A549 (cell line): ENCODE data around the gene LAMA2. TPM values are rescaled to one million over a fixed set of nuclear protein-coding genes. Genes with fewer than 3 reads are reported as not detected.

Experiments used
- ATAC-seq, 2 experiments: fragments of 200-7000 bp in 1 of 2; fragments of >200 bp in 1 of 2; cut with Nextera tagmentation in 1 of 2; cut with Tn5 transposase in 1 of 2; 3 replicates each; pipeline versions ENCODE4 v1.8.0 to v1.9.1; 2018 to 2020; ENCODE audit warnings: mild to moderate bottlenecking in 1 of 2, moderate library complexity in 1 of 2
- CTCF ChIA-PET: fragments of 300-600 bp; sonication (Branson Sonifier 250); formaldehyde crosslinking; extraction: SDS; loops from one replicate; lab custom pipeline; 2021; ENCODE audit warnings: antibody characterized with exemption, inconsistent platforms; lab: Yijun Ruan, JAX
- POLR2A ChIA-PET: fragments of 350-600 bp; formaldehyde crosslinking; extraction: SDS; loops from one replicate; lab custom pipeline; 2021; ENCODE audit warnings: antibody characterized with exemption, inconsistent platforms; lab: Yijun Ruan, JAX
- DNase-seq, 2 experiments: peaks; one replicate each; pipeline versions ENCODE4 v3.0.0 to v3.0.0-alpha.2; 2011 to 2016; ENCODE audit warnings: low read depth in 1 of 2, low spot score in 1 of 2
- FAIRE-seq: peaks from 2 replicates; lab custom pipeline; 2011; peaks lifted over from hg19 to GRCh38; lab: Jason Lieb, UNC
- H3K27ac ChIP-seq, 2 experiments: fragments of >200 bp; sonication (Bioruptor Twin); formaldehyde crosslinking; 3 replicates each; pipeline ENCODE4 v1.5.1; 2016 to 2017
- H3K4me1 ChIP-seq: fragments of >200 bp; sonication (Bioruptor Twin); formaldehyde crosslinking; 3 replicates; pipeline ENCODE4 v1.6.1; 2016
- H3K4me2 ChIP-seq: fragments of >200 bp; sonication (Bioruptor Twin); formaldehyde crosslinking; 3 replicates; pipeline ENCODE4 v1.6.1; 2016
- H3K4me3 ChIP-seq: fragments of >200 bp; sonication (Bioruptor Twin); formaldehyde crosslinking; 3 replicates; pipeline ENCODE4 v1.5.1; 2016
- H3K9me3 ChIP-seq: fragments of >200 bp; sonication (Bioruptor Twin); formaldehyde crosslinking; 3 replicates; pipeline ENCODE4 v1.6.1; 2016
- CBX2 ChIP-seq: fragments of 200-600 bp; sonication (generic); IDR thresholded peaks from 2 replicates; pipeline ENCODE4 v1.6.1; 2016; ENCODE audit warnings: low read depth, mild to moderate bottlenecking, borderline replicate concordance
- EHF ChIP-seq: fragments of 250-450 bp; sonication (Bioruptor Pico); IDR thresholded peaks from 2 replicates; pipeline ENCODE4 v1.5.0; 2020; ENCODE audit warnings: mild to moderate bottlenecking
- FOSB ChIP-seq: fragments of 250-450 bp; sonication (Bioruptor Pico); IDR thresholded peaks from 2 replicates; pipeline ENCODE4 v1.5.0; 2020; ENCODE audit warnings: mild to moderate bottlenecking, moderate library complexity
- FOSL2 ChIP-seq, 2 experiments: fragments of 450-650 bp in 1 of 2; fragments of >200 bp in 1 of 2; sonication (Bioruptor Twin) in 1 of 2; formaldehyde crosslinking; IDR thresholded peaks; 2 replicates each; pipeline versions ENCODE4 v1.5.0 to v1.6.1; 2016 to 2020; ENCODE audit warnings: mild to moderate bottlenecking in 1 of 2, moderate library complexity in 1 of 2
- FOXS1 ChIP-seq: fragments of 250-450 bp; sonication (Bioruptor Pico); IDR thresholded peaks from 2 replicates; pipeline ENCODE4 v1.5.0; 2020; ENCODE audit warnings: mild to moderate bottlenecking, moderate library complexity
- GATA3 ChIP-seq: IDR thresholded peaks from 2 replicates; pipeline ENCODE4 v1.6.1; 2012; ENCODE audit warnings: borderline replicate concordance
- HDAC2 ChIP-seq: fragments of 200-600 bp; sonication (generic); IDR thresholded peaks from 2 replicates; pipeline ENCODE4 v1.6.1; 2016
- HOXA7 ChIP-seq: fragments of 250-450 bp; sonication (Bioruptor Pico); IDR thresholded peaks from 2 replicates; pipeline ENCODE4 v1.5.0; 2020; ENCODE audit warnings: mild to moderate bottlenecking, moderate library complexity
- HOXB13 ChIP-seq: fragments of 250-450 bp; sonication (Bioruptor Pico); IDR thresholded peaks from 2 replicates; pipeline ENCODE4 v1.5.0; 2020; ENCODE audit warnings: low read depth, mild to moderate bottlenecking, moderate library complexity
- KDM5A ChIP-seq: fragments of 200-600 bp; sonication (generic); IDR thresholded peaks from 2 replicates; pipeline ENCODE4 v1.6.1; 2016; ENCODE audit warnings: antibody characterized with exemption, mild to moderate bottlenecking
- MAZ ChIP-seq: fragments of 150-350 bp; IDR thresholded peaks from 2 replicates; pipeline ENCODE4 v1.6.1; 2014; ENCODE audit warnings: antibody characterized with exemption, low read depth, low read length, borderline replicate concordance
- MYC ChIP-seq: IDR thresholded peaks from 2 replicates; pipeline ENCODE4 v1.6.1; 2012; ENCODE audit warnings: mild to moderate bottlenecking, inconsistent platforms, low read length, improper control_type of control experiment, borderline replicate concordance
- NPAS2 ChIP-seq: fragments of 250-450 bp; sonication (Bioruptor Pico); IDR thresholded peaks from 2 replicates; pipeline ENCODE4 v1.8.0; 2022; ENCODE audit warnings: mild to moderate bottlenecking, moderate library complexity, borderline replicate concordance
- NR3C1 ChIP-seq: fragments of >200 bp; sonication (Bioruptor Twin); formaldehyde crosslinking; IDR thresholded peaks from 3 replicates; pipeline ENCODE4 v1.6.1; 2017
- POLR2A ChIP-seq: IDR thresholded peaks from 2 replicates; pipeline ENCODE4 v1.6.1; 2012; ENCODE audit warnings: mild to moderate bottlenecking, low read length
- RARB ChIP-seq: fragments of 250-450 bp; sonication (Bioruptor Pico); IDR thresholded peaks from 2 replicates; pipeline ENCODE4 v1.8.0; 2021; ENCODE audit warnings: mild to moderate bottlenecking, moderate library complexity
- RFX5 ChIP-seq: fragments of 450-650 bp; IDR thresholded peaks from 2 replicates; pipeline ENCODE4 v1.7.1; 2014; ENCODE audit warnings: antibody characterized with exemption, mild to moderate bottlenecking, moderate library complexity
- SMC3 ChIP-seq: fragments of >200 bp; sonication (Bioruptor Twin); formaldehyde crosslinking; IDR thresholded peaks from 3 replicates; pipeline ENCODE4 v1.6.1; 2018; ENCODE audit warnings: inconsistent platforms
- SREBF2 ChIP-seq: fragments of 450-650 bp; IDR thresholded peaks from 2 replicates; pipeline ENCODE4 v1.6.1; 2014; ENCODE audit warnings: mild to moderate bottlenecking, moderate library complexity
- TP53 ChIP-seq: fragments of 250-450 bp; sonication (Bioruptor Pico); IDR thresholded peaks from 2 replicates; pipeline ENCODE4 v1.5.0; 2021; ENCODE audit warnings: mild to moderate bottlenecking, moderate library complexity
- ZC3H11A ChIP-seq: fragments of 450-650 bp; IDR thresholded peaks from 2 replicates; pipeline ENCODE4 v1.6.1; 2014; ENCODE audit warnings: antibody characterized with exemption, mild to moderate bottlenecking
- ZFP36 ChIP-seq: fragments of 450-650 bp; IDR thresholded peaks from 2 replicates; pipeline ENCODE4 v1.6.1; 2014; ENCODE audit warnings: borderline replicate concordance; ENCODE audit not compliant: partially characterized antibody
- ZNF302 ChIP-seq: fragments of 250-450 bp; sonication (Bioruptor Pico); IDR thresholded peaks from 2 replicates; pipeline ENCODE4 v1.9.0; 2021; ENCODE audit warnings: inconsistent platforms, mild to moderate bottlenecking, moderate library complexity
- ZSCAN20 ChIP-seq: fragments of 250-450 bp; sonication (Bioruptor Pico); IDR thresholded peaks from 2 replicates; pipeline ENCODE4 v1.8.0; 2022; ENCODE audit warnings: mild to moderate bottlenecking, moderate library complexity
- WGBS: methylation state at CpG from one replicate; pipeline ENCODE4 v1.1.6; 2017; ENCODE audit errors: missing lambda C conversion rate; 5-methylcytosine and 5-hydroxymethylcytosine counted together
- polyA plus RNA-seq, 4 experiments: library from polyadenylated mRNA; depleted of rRNA in 3 of 4; stranded (reverse); fragments of >200 nt; fragmentation: RNase III in 1 of 4; extraction: RNeasy Plus Mini Kit Qiagen cat#74134 plus additional on column Dnase treatment in 1 of 4; gene quantifications; 2 replicates in 3 of 4; 3 replicates in 1 of 4; pipeline ENCODE4 v1.2.3, GENCODE V29; 2011 to 2017
- TF ChIP-seq, protein P1 (sequence below): fragments of 250-450 bp; sonication (Bioruptor Pico); IDR thresholded peaks from 2 replicates; pipeline ENCODE4 v1.5.0; 2020; ENCODE audit warnings: low read depth, mild to moderate bottlenecking, moderate library complexity
- TF ChIP-seq, protein P2 (sequence below): IDR thresholded peaks from 2 replicates; pipeline ENCODE4 v1.6.1; 2012
- TF ChIP-seq, protein P3 (sequence below): IDR thresholded peaks from 2 replicates; pipeline ENCODE4 v1.6.1; 2012; ENCODE audit warnings: low read depth, borderline replicate concordance
- TF ChIP-seq, protein P4 (sequence below): fragments of 450-650 bp; IDR thresholded peaks from 2 replicates; pipeline ENCODE4 v1.6.1; 2014; ENCODE audit warnings: antibody characterized with exemption
- TF ChIP-seq, protein P5 (sequence below): fragments of 200-600 bp; sonication (generic); IDR thresholded peaks from 2 replicates; pipeline ENCODE4 v1.6.1; 2016; ENCODE audit warnings: antibody characterized with exemption, mild to moderate bottlenecking, moderate library complexity
- TF ChIP-seq, protein P6 (sequence below): fragments of >200 bp; sonication (Bioruptor Twin); formaldehyde crosslinking; IDR thresholded peaks from 3 replicates; pipeline ENCODE4 v1.6.1; 2016

LAMA2 gene
- polyA plus RNA-seq, 2 of the 4 experiments (the other 2 are of a cell fraction): 0.21 to 1.3 TPM

DNA sequence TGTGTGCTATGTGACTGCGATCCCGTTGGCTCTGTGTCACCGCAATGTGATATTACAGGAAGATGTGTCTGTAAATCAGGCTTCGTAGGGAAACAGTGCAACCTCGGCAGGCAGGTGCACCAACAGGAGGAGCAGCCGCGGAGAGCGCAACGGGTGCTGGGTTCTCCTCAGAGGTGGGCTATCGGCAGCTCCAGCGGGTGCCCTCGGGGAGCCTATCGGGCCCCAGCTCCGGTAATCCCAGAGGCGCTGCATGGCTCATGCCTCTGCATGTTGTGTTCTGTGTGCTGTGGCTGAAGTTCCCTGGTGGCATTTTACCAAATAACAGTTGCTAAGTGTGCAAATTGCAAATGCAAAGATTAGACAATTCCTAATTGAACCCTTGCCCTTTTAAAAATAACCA lies 409.9 kb downstream of the LAMA2 start:
- DNase-seq (no peak), ATAC-seq (no peak), FAIRE-seq (no peak)
- whole genome bisulfite sequencing: 81% methylated on average over 14 of the region's 15 CpGs
- ChIA-PET POLR2A (no interaction called here), CTCF (no interaction called here)
- Histone ChIP-seq H3K27ac (no peak overlapping the region), H3K4me1 (no peaks in the 10 kb centered on the region), H3K9me3 (no peaks in the 10 kb centered on the region), H3K4me2 (no peak overlapping the region), H3K4me3 (no peak overlapping the region)
- TF ChIP-seq, protein P1, sequence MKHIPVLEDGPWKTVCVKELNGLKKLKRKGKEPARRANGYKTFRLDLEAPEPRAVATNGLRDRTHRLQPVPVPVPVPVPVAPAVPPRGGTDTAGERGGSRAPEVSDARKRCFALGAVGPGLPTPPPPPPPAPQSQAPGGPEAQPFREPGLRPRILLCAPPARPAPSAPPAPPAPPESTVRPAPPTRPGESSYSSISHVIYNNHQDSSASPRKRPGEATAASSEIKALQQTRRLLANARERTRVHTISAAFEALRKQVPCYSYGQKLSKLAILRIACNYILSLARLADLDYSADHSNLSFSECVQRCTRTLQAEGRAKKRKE (CRISPR knock-in tag): no peak
- TF ChIP-seq CBX2 (no peak), HOXB13 (CRISPR knock-in tag) (no peak), SREBF2 (no peak), EHF (CRISPR knock-in tag) (no peak), ZNF302 (no peak), RARB (CRISPR knock-in tag) (no peak), MAZ (no peak), GATA3 (no peak), ZC3H11A (no peak), RFX5 (no peak), NR3C1 (no peak), POLR2A (no peak), SMC3 (no peak), FOSB (CRISPR knock-in tag) (no peak)
- TF ChIP-seq, protein P2, sequence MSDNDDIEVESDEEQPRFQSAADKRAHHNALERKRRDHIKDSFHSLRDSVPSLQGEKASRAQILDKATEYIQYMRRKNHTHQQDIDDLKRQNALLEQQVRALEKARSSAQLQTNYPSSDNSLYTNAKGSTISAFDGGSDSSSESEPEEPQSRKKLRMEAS: no peak
- TF ChIP-seq, protein P3, sequence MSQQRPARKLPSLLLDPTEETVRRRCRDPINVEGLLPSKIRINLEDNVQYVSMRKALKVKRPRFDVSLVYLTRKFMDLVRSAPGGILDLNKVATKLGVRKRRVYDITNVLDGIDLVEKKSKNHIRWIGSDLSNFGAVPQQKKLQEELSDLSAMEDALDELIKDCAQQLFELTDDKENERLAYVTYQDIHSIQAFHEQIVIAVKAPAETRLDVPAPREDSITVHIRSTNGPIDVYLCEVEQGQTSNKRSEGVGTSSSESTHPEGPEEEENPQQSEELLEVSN: no peak
- TF ChIP-seq, protein P4, sequence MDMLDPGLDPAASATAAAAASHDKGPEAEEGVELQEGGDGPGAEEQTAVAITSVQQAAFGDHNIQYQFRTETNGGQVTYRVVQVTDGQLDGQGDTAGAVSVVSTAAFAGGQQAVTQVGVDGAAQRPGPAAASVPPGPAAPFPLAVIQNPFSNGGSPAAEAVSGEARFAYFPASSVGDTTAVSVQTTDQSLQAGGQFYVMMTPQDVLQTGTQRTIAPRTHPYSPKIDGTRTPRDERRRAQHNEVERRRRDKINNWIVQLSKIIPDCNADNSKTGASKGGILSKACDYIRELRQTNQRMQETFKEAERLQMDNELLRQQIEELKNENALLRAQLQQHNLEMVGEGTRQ: no peak

DNA sequence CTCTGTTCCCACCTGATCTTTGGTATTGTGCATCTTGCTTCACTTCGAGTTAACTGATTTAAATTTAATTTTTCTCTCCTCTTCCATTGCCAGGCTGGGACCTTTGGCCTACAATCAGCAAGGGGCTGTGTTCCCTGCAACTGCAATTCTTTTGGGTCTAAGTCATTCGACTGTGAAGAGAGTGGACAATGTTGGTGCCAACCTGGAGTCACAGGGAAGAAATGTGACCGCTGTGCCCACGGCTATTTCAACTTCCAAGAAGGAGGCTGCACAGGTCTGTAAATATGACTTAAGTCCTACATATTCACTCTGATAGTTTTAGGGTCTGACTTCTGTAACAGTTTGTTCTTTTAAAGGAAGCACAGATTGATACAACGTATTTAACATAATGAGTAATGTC lies 414.7 kb downstream of the LAMA2 start:
- no peak overlapping the region for H3K4me2 ChIP-seq
- TF ChIP-seq GATA3 (no peak), HDAC2 (no peak), MYC (no peak)
- no peak overlapping the region for H3K27ac ChIP-seq
- DNase-seq: no peak
- ChIA-PET CTCF (no interaction called here), POLR2A (no interaction called here)
- H3K9me3 ChIP-seq: no peaks in the 10 kb centered on the region
- WGBS: 54% methylated on average over 5 of the region's 5 CpGs
- no peaks in the 10 kb centered on the region for H3K4me1 ChIP-seq
- no peak overlapping the region for H3K4me3 ChIP-seq
- ATAC-seq: no peak
- no peak for FAIRE-seq

DNA sequence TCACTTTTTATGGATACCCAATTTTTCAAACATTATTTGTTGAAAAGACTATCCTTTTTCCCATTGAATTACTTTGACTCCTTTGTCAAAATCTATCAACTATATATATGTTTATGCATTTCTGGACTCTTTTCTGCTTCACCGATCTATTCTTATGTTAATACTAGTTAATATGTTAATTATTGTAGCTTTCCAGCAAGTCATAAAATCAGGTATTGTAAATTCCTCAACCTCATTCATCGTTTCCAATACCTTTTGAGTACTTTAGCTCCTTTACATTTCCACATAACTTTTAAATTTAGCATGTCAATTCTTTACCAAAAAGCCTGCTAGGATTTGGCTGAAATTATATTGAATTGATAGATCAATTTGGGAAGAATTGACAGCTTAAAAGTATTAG lies 419.7 kb downstream of the LAMA2 start:
- 46% methylated on average over 2 of the region's 2 CpGs for WGBS
- no peaks in the 10 kb centered on the region for H3K9me3 ChIP-seq
- CTCF ChIA-PET: no interaction called here
- TF ChIP-seq TP53 (no peak), HOXA7 (CRISPR knock-in tag) (no peak), GATA3 (no peak), FOXS1 (CRISPR knock-in tag) (no peak), ZSCAN20 (no peak), ZFP36 (no peak), POLR2A (no peak), KDM5A (no peak), HDAC2 (no peak), NPAS2 (CRISPR knock-in tag) (no peak), FOSL2 (IDR thresholded peaks at IDR 0.05) (no peak), FOSL2 (CRISPR knock-in tag; IDR thresholded peaks at IDR 0.05) (no peak)
- TF ChIP-seq, protein P5, sequence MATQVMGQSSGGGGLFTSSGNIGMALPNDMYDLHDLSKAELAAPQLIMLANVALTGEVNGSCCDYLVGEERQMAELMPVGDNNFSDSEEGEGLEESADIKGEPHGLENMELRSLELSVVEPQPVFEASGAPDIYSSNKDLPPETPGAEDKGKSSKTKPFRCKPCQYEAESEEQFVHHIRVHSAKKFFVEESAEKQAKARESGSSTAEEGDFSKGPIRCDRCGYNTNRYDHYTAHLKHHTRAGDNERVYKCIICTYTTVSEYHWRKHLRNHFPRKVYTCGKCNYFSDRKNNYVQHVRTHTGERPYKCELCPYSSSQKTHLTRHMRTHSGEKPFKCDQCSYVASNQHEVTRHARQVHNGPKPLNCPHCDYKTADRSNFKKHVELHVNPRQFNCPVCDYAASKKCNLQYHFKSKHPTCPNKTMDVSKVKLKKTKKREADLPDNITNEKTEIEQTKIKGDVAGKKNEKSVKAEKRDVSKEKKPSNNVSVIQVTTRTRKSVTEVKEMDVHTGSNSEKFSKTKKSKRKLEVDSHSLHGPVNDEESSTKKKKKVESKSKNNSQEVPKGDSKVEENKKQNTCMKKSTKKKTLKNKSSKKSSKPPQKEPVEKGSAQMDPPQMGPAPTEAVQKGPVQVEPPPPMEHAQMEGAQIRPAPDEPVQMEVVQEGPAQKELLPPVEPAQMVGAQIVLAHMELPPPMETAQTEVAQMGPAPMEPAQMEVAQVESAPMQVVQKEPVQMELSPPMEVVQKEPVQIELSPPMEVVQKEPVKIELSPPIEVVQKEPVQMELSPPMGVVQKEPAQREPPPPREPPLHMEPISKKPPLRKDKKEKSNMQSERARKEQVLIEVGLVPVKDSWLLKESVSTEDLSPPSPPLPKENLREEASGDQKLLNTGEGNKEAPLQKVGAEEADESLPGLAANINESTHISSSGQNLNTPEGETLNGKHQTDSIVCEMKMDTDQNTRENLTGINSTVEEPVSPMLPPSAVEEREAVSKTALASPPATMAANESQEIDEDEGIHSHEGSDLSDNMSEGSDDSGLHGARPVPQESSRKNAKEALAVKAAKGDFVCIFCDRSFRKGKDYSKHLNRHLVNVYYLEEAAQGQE: no peak
- TF ChIP-seq, protein P6, sequence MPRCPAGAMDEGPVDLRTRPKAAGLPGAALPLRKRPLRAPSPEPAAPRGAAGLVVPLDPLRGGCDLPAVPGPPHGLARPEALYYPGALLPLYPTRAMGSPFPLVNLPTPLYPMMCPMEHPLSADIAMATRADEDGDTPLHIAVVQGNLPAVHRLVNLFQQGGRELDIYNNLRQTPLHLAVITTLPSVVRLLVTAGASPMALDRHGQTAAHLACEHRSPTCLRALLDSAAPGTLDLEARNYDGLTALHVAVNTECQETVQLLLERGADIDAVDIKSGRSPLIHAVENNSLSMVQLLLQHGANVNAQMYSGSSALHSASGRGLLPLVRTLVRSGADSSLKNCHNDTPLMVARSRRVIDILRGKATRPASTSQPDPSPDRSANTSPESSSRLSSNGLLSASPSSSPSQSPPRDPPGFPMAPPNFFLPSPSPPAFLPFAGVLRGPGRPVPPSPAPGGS: no peak

More for the DNA sequence above, 419.7 kb downstream of the LAMA2 start:
- POLR2A ChIA-PET: no interaction called here
- Histone ChIP-seq H3K4me2 (no peak overlapping the region), H3K4me3 (no peak overlapping the region), H3K4me1 (no peaks in the 10 kb centered on the region), H3K27ac (no peak overlapping the region)
- no peak for DNase-seq
- ATAC-seq: no peak
- no peak for FAIRE-seq
